ENCODE results near the gene EXPH5.

EXPH5 gene

GRCh38 chr11:108543316-108543964, 50.1 kb downstream of the EXPH5 start:
- Histone ChIP-seq H2AFZ (ENCODE audit: low read length) (no peak overlapping the region), H3K9me2 (replicated peaks; ENCODE audit: low read depth, low read length) (no peaks in the 10 kb centered on the region)

DNA sequence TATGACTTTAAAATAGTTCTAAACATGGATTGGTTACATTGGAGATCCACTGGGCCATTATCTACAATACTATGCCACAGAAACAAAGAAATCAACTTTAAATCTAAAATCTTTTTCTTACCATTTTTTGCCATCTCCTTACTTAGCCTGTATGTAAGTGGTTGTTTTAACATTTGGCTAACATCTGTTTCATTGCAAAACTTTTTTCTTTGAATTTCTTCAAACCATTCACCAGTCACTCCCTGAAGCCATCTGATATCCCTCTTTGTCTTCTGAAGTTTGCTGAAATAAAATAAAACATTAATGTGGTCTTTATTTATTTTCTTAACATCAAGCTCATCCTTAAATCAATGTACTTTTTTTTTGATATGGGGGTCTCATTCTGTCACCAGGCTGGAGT, 52.0 kb downstream of the EXPH5 start:
- H3K27me3 ChIP-seq (ENCODE audit: insufficient read depth, low read length, poor library complexity, severe bottlenecking): no peaks in the 10 kb centered on the region
- H3K9me3 ChIP-seq (ENCODE audit: insufficient read depth, low read depth, low read length): no peaks in the 10 kb centered on the region
- no peak overlapping the region for H2AFZ ChIP-seq (ENCODE audit: low read length)
- no peaks in the 10 kb centered on the region for H3K79me2 ChIP-seq (ENCODE audit: insufficient read depth, low read length)
- no peak for TF ChIP-seq CTCF (conservative IDR thresholded peaks at IDR 0.05; ENCODE audit: low read length)
- no peak for TF ChIP-seq EZH2phosphoT487 (IDR thresholded peaks at IDR 0.05; ENCODE audit: borderline replicate concordance)
- no peaks in the 10 kb centered on the region for H3K4me1 ChIP-seq (ENCODE audit: insufficient read depth, low read length, poor library complexity, severe bottlenecking)
- no peak overlapping the region for H3K9ac ChIP-seq (ENCODE audit: low read depth, low read length, poor library complexity, severe bottlenecking)
- H4K20me1 ChIP-seq (ENCODE audit: insufficient read depth, low read length, poor library complexity, severe bottlenecking): no peaks in the 10 kb centered on the region
- H3K4me2 ChIP-seq (ENCODE audit: low read depth, low read length, poor library complexity, severe bottlenecking): no peak overlapping the region
- no peak overlapping the region for H3K4me3 ChIP-seq (ENCODE audit: low read length, poor library complexity, severe bottlenecking)
- no peaks in the 10 kb centered on the region for H3F3A ChIP-seq (ENCODE audit: low read depth)
- no peaks in the 10 kb centered on the region for H3K9me2 ChIP-seq (replicated peaks; ENCODE audit: low read depth, low read length)
- H3K36me3 ChIP-seq (ENCODE audit: insufficient read depth, low read length): no peaks in the 10 kb centered on the region

More at GRCh38 chr11:108543316-108543964, 50.1 kb downstream of the EXPH5 start:
- Histone ChIP-seq H4K20me1 (ENCODE audit: insufficient read depth, low read length, poor library complexity, severe bottlenecking) (no peaks in the 10 kb centered on the region), H3K9me3 (ENCODE audit: insufficient read depth, low read depth, low read length) (no peaks in the 10 kb centered on the region), H3K27me3 (ENCODE audit: insufficient read depth, low read length, poor library complexity, severe bottlenecking) (no peaks in the 10 kb centered on the region), H3K4me3 (ENCODE audit: low read length, poor library complexity, severe bottlenecking) (no peak overlapping the region), H3F3A (ENCODE audit: low read depth) (no peaks in the 10 kb centered on the region), H3K9ac (ENCODE audit: low read depth, low read length, poor library complexity, severe bottlenecking) (no peak overlapping the region), H3K4me2 (ENCODE audit: low read depth, low read length, poor library complexity, severe bottlenecking) (no peak overlapping the region), H3K4me1 (ENCODE audit: insufficient read depth, low read length, poor library complexity, severe bottlenecking) (no peaks in the 10 kb centered on the region), H3K36me3 (ENCODE audit: insufficient read depth, low read length) (no peaks in the 10 kb centered on the region), H3K79me2 (ENCODE audit: insufficient read depth, low read length) (no peaks in the 10 kb centered on the region)
- TF ChIP-seq CTCF (conservative IDR thresholded peaks at IDR 0.05; ENCODE audit: low read length): no peak
- no peak for TF ChIP-seq EZH2phosphoT487 (IDR thresholded peaks at IDR 0.05; ENCODE audit: borderline replicate concordance)

DNA sequence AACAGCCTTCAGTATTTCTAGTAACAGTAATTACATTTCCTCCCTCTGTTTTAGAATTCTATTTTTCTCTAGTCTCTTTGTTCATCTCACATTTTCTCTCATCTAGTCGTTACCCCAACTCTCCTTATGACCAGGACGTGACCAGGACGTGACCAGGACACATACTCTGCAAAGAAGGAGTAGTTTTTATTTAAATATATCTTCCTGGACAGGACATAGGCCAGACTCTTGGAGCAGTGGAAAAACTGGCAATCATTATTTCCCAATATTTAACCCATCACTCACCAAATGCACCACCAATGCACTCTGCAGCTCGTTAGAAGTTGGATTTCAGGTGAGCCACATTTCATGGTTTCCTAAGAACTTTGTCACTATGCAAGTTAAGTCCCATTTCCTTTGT, 55.1 kb downstream of the EXPH5 start:
- H4K20me1 ChIP-seq (ENCODE audit: insufficient read depth, low read length, poor library complexity, severe bottlenecking): no peaks in the 10 kb centered on the region
- no peaks in the 10 kb centered on the region for H3K36me3 ChIP-seq (ENCODE audit: insufficient read depth, low read length)
- no peaks in the 10 kb centered on the region for H3K4me1 ChIP-seq (ENCODE audit: insufficient read depth, low read length, poor library complexity, severe bottlenecking)
- H3K4me2 ChIP-seq (ENCODE audit: low read depth, low read length, poor library complexity, severe bottlenecking): no peak overlapping the region
- no peaks in the 10 kb centered on the region for H3K9me2 ChIP-seq (replicated peaks; ENCODE audit: low read depth, low read length)
- no peak for TF ChIP-seq CTCF (conservative IDR thresholded peaks at IDR 0.05; ENCODE audit: low read length)
- H3K9me3 ChIP-seq (ENCODE audit: insufficient read depth, low read depth, low read length): no peaks in the 10 kb centered on the region
- H3F3A ChIP-seq (ENCODE audit: low read depth): no peaks in the 10 kb centered on the region
- H3K27me3 ChIP-seq (ENCODE audit: insufficient read depth, low read length, poor library complexity, severe bottlenecking): no peaks in the 10 kb centered on the region
- no peak overlapping the region for H2AFZ ChIP-seq (ENCODE audit: low read length)
- no peak overlapping the region for H3K4me3 ChIP-seq (ENCODE audit: low read length, poor library complexity, severe bottlenecking)
- H3K9ac ChIP-seq (ENCODE audit: low read depth, low read length, poor library complexity, severe bottlenecking): no peak overlapping the region
- H3K79me2 ChIP-seq (ENCODE audit: insufficient read depth, low read length): no peaks in the 10 kb centered on the region
